GM04503 (cell line): ENCODE results near the gene KLHDC4.
A peak's percentile ranks its signal among the peaks of the same experiment; 100 is the strongest.
"Not testable (repeated sequence)": the region's sequence is repeated elsewhere in the genome, so short reads cannot be mapped to it uniquely, and the experiment has no call there.

Experiments used
- DNase-seq: peaks from one replicate; pipeline ENCODE4 v3.0.0-alpha.2; 2012; ENCODE audit warnings: low read depth

Gene KLHDC4

DNA sequence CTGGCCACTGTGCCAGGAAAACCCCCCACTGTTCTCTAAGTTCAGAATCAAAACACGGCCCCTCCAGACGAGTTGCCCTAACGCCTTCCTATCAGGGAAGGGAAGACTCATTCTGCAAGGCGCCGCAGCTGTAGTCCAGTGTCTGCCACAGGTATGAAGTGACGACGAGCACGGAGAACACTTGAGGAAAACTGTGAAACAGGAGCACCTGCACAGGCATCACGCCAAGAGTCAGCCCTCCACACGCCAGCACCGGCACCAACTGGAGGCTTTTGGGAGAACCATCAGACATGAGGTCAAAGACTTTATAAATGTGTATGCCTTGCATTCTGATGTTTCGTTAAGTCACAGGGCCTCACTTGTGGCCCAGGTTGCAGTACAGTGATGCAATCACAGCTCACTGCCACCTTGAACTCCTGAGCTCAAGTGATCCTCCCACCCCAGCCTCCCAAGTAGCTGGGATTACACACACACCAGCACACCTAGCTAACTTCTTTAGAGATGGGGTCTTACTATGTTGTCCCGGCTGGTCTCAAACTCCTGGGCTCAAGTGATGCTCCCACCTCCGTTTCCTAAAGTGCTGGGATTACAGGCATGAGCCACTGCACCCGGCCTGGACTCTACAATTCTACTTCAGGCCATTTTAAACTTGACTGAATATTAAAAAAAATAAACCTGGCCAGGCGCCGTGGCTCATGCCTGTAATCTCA lies 22.9 kb downstream of the KLHDC4 start:
- no peak for DNase-seq

DNA sequence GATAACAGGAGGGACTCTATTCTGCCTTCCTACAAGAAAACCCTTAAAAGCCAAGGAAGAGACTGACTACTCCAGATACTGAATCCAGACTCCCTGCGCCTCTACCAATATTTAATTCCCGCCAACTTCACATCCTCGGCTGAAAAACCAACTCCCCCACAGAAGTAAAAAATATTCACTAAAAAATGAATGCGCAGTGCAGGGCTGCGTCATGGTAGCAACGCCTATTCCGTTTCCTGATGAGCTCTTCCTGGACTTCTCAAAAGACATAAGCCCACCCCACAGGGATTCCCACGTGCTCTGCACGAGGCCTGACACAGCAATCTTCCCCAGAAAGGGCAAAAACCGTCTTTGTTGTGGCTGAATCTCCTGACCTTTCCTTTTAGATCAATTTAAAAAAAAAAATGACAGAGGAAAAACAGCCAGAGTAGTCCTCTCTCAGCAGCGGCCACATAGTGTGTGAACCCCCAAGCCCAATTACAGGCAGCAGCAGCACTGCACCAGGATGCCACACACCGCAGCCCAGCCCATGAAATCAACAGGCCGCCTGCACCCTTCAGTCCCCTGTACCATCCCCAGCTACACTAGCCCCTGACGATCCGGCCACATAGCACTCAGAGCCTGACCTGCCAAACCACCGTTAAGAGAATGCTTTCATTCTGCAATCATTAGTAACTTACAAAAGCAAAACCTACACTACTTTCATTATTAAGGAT lies 23.9 kb downstream of the KLHDC4 start:
- no peak for DNase-seq

DNA sequence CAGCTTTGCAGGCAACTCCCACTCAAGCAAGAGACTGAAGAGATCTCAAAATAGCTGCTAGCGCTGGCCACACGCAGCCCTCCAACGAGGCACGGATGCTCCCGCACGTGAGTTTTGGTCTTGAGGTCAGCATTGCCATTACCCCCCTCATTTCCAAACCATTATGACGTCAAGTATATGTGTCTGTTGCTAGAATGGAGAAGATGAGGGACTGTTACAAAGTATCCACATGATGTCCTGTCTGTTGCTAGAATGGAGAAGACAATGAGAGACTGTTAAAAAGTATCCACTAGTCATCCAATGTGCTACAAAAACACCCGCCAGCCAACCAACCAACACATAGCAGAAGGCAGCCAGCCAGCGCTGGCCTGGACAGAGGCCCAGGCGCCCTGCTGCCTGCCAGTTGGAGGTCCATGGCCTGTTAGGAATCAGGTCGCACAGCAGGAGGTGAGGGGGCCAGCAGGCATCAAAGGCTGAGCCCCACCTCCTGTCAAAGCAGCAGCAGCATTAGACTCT lies 24.8 kb downstream of the KLHDC4 start:
- DNase-seq, result peak; percentile 21

DNA sequence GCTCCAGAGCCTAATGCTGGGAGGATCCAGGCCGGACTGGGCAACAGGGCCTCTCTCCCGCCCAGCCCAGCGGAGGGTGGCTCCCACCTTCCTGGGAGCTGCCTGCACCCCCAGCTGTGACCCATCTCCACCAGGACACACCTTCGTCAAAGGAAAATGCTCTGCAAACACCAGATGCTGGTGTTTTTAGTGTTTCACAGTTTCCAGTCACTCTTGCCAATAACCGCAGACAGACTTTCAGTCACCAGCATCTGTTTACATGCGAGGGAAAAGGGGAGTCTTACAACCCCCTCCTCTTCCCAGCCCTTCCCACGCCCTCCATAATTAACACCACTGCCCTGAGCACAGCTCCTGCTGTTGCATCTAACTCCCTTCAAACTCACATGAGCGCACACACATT lies 25.3 kb downstream of the KLHDC4 start:
- peak; percentile 28 for DNase-seq

GRCh38 chr16:87739801-87740200 lies 26.0 kb downstream of the KLHDC4 start:
- DNase-seq, result no peak

DNA sequence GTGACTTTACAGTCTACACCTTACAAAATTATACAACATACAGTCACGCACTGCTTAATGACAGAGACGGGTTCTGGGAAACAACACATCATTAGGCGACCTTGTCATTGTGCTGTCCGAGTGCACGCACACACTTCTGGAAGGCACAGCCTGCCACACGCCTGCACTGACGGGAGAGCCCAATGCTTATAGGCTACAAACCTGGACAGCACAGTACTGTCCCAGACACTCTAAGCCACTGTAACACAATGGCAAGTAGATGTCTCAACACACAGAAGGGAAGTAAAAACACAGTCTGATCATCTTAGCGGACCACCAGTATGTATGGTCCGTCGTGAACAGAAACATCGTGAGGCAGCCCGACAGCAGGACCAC lies 29.8 kb downstream of the KLHDC4 start:
- DNase-seq, result no peak

DNA sequence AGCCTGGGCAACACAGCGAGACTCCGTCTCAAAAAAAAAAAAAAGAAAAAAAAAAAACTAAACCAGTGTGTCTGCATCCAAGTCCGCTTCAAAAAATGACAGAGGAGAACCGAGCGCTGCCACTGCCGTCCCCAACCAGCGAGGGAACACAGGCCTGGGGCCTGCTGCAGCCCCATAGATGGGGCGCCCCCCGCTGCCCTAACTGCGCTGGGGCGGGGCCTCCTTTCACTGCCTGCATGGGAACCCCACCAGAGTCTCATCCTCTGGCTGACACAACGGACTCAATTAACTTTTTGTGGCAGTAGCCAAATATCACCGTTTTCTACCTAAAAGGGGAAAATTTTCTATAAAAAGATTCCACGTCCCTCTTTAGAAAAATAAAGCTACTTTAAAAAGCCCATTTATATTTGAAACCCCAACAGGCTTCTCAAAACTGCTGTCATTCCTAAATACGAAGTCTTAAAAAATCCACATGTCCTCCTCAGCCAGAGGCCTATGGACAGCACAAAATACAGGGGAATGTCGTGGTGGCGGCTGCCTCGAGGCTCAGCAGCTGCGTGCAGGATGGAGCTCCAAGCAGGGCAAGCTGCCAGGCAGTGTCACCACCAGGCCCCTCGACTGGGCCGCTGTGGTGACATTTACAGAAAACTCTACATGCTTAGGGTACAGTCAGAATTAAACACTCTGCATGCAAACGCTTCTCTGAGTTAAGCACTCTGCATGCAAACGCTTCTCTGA lies 30.3 kb downstream of the KLHDC4 start:
- DNase-seq, result no peak

- no peak for DNase-seq
Observed at GRCh38 chr16:87734644-87735043, 31.1 kb downstream of the KLHDC4 start.

GRCh38 chr16:87733190-87733589 lies 32.6 kb downstream of the KLHDC4 start:
- no peak for DNase-seq

- DNase-seq, result no peak
Observed at GRCh38 chr16:87731607-87732006, 34.2 kb downstream of the KLHDC4 start.

GRCh38 chr16:87729266-87729954 lies 36.4 kb downstream of the KLHDC4 start:
- no peak for DNase-seq

DNA sequence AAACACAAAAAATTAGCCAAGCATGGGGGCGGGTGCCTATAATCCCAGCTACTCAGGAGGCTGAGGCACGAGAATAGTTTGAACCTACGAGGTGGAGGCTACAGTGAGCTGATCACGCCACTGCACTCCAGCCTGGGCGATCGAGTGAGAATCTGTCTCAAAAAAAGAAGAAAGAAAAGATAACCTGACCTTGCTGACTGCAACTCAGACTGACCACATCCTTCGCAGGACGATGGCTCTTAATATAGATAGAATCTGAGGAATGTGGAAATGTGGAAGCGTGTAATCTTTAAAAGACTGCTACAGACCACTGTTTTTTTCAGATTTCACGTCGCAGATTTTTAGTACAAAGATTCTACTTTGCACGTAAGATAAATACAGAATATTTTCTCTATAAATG lies 37.8 kb downstream of the KLHDC4 start:
- DNase-seq, result no peak

DNA sequence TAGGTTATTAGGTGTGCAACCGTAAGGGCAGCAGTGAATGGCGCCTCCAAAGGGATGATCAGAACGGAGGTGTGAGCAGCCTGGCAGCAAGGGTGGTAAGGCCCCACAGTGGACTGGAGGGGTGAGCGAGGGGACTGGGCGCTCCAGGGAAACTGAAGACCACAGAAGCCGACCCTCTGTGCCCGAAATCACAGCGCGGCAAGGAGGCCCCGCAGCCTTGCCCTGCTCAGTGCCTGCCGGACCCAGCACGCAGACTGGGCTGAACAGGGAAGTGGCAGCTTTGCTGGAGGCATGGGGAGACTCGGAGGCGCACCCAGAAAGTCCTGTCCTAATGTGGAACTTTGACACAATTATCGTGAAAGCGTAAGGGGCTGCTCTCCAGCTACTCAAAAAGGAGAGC lies 38.4 kb downstream of the KLHDC4 start:
- DNase-seq, result no peak

DNA sequence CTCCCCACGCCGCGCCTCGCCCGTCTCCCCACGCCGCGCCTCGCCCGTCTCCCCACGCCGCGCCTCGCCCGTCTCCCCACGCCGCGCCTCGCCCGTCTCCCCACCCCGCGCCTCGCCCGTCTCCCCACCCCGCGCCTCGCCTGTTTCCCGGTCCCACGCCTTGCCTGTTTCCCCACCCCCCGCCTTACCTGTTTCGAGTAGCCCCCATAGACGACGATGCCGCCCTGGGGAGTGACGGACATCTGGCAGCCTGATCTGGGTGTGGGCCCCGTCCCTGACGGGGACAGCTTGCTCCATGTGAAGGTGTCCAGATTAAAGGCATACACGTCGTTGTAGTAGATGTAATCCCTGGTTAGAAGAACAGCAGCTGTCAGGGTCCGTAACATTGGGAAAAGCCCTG lies 39.2 kb downstream of the KLHDC4 start:
- not testable (repeated sequence) for DNase-seq

DNA sequence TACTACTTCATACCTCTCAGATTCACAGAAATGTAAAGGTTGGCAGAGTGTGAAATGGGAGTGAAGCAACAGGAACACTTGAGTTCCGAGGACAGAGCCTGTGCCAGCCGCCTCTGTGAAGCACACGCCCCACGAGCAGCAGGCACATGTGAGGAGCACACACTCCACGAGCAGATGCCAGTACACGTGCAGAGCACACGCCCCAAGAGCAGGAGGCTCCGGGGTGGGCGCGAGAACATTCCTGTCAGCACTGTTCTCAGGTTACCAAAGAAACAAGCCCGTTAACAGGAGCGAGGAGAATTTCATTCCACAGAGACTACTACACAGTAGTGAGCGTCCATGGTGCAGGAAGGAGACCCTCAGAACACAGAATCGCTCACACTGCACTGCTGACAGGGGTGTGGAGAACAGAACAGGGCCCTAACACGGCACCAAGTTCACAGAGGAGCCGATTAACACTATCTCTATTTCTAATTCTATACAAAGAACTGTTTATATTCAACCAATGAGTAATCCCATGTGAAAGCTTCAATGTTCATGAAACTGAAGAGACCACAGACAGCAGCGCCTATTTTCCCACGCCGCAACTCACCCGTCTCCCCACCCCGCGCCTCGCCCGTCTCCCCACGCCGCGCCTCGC lies 40.1 kb downstream of the KLHDC4 start:
- DNase-seq, result no peak

- DNase-seq, result no peak
Observed at GRCh38 chr16:87724490-87725291, 41.1 kb downstream of the KLHDC4 start.

- peak; percentile 58 for DNase-seq
Observed at GRCh38 chr16:87723226-87723623, 42.6 kb downstream of the KLHDC4 start.

DNA sequence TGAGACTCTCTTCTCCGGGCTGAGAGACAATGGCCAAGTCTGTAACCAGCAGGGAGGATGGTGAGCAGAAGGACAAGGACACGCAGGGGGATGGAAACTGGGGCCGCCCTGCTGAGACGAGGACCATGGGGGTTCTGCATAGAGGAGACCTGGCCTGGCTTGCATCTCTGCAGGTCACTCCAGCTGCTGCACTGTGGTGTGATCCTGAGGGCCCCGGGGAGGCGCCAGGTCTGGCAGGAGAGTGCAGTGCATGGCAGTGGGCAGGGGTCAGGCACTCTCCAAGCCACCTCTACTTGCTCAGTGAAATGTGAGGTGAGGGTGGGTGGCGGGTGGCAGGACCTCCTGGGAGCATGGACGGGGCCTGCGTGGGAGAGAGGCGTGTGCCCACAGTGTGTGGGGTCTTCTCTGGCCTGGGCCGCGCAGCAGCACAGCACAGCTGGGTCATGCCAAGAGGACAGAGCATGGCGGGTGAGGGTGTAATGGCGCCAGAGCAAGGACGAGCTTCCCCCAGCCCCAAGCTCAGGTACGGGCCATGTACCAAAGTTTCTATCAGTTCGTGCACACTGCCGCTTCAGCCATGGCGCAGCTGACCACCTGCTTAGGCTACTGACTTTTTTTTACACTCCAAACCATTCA lies 43.1 kb downstream of the KLHDC4 start:
- no peak for DNase-seq

DNA sequence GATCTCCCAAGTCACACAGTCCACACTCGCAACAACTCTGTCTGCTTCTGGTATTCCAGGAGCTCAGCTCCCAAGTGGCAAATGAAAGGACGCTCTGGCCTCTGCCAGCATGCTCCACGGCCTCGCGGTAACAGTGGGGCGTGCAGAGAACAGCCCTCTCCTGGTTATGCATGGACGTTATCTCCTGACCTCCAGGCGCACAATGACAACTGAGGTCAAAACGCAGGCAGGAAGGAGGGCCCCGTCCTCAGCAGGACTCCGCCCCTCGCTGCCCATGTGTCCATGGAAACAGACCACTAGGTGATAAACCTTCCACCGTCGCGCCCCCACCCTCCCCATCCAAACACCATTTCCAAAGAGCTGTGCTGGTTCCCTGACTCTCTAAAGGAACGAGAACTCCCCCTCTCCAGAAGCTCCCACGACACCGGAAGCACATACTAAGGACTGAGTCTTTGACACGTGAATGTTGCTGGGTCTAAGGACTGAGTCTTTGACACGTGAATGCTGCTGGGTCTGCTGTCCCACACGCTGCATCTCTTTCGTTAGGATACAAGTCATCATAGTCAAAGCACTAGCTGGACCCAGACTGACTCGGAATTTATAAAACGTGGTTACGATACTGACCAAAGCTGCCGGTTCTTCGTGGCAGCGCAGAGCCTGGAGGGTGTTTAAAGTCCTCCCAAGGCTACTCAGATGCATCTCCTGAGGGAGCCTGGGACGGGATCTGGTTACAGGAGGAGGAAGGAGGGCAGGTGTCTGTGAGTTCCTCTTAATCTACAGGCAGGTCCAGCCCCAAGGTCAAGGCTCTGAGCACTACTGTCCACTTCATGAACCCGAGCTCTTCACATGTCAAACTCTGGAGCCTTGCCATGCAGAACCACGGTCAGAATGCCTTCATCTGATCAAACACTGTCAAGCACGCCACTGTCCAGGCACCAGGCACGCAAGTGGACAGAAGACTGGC lies 43.9 kb downstream of the KLHDC4 start:
- no peak for DNase-seq
